Dermis microvascular lymphatic vessel endothelial cell (primary cell): ENCODE measurements around the gene SNX13. TPM values are rescaled to one million over a fixed set of nuclear protein-coding genes. Genes with fewer than 3 reads are reported as not detected.
"Not testable (repeated sequence)": the region's sequence is repeated elsewhere in the genome, so short reads cannot be mapped to it uniquely, and the experiment has no call there.

Experiments
- DNase-seq, 2 donors: peaks; one replicate each; pipeline versions ENCODE4 v3.0.0 to v3.0.0-alpha.2; 2010; ENCODE audit warnings: low read depth in 2 of 2
- total RNA-seq: library from RNA; depleted of rRNA; stranded (reverse); fragments of >200 nt; gene quantifications from 2 replicates; pipeline ENCODE4 v1.2.1, GENCODE V29; 2014

SNX13 gene
- total RNA-seq, 1 donor from 2014 or later, result 18.5 TPM

- no peak for DNase-seq
These were observed 90.8 kb downstream of the SNX13 start for GRCh38 chr7:17849504-17849903.

GRCh38 chr7:17848516-17848915 is 91.8 kb downstream of the SNX13 start:
- no peak for DNase-seq

DNA sequence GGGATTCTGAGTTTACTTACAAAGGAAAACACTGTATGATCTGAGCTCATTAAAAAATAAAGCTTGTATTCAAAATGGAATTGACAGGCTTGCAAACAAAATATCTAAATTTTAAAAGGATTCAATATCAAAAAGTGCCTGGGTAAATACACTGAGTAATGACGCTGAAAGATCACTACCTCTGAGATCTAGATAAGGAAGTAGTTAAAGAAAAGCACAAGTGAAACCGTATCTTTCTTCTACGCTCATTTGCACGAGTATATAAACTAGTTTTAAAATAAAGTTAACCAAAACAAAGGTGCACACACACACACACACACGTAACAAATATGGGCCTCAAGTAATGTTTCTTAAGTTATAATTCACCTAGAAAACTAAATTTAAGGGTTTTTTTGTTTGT is 93.4 kb downstream of the SNX13 start:
- DNase-seq, result no peak

GRCh38 chr7:17845197-17845547 is 95.1 kb downstream of the SNX13 start:
- DNase-seq, result no peak

GRCh38 chr7:17844514-17845196 is 95.6 kb downstream of the SNX13 start:
- no peak for DNase-seq

DNA sequence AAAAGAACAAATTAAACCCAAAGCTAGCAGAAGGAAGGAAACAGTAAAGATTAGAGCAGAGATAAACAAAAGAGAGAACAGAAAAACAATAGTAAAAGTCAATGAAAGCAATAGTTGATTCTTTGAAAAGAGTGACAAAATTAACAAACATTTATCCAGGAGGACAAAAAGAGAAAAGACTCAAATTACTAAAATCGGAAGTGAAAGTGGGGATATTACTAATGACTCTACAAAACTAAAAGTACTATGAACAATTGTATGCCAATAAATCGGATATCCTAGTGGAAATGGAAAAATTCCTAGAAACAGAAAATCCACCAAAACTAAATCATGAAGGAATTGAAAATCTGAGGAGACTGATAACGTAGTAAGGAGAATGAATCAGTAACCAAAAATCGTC is 96.3 kb downstream of the SNX13 start:
- no peak for DNase-seq

GRCh38 chr7:17843041-17843440 is 97.3 kb downstream of the SNX13 start:
- no peak for DNase-seq

DNA sequence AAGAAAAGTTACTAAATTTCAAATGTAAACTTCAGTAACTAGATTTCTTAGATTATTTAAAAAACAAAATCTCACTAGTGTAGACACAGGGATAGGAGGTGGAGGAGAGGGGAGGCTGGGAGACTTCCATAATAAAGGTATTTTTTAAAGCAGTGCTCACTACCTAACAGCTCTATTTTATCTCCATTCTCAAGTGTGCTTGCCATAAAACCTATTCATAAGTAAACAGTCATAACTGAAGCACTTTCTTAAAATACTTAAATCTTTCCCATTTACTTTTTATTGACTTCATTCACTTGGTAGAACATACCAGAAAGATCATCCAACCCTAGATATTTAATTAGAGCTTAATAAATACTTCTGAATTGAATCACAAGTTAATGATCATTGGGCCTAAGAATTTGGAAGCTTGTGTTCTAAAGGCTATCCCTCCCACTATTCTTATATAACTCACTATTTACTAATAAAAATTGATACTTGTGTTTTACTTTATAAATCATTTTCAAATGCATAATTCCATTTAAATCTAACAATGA is 107.4 kb downstream of the SNX13 start:
- no peak for DNase-seq

DNA sequence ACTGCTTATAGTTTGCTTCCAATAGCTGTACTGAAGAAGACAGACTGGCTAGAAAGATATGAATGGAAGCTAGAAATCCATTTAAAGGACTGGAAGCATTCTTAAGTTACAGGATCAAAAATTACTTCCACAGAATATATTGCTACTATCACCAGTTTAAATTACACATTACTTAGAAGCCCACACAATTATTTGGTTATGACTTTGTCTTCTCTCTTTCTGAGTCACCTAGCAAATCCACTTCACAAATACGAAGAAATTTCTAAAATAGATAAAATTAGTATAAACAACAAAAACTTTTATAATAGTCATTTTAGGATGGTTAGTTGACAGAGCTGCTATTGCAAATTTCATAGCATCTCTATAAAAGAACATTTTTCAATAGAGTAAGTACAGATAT is 108.1 kb downstream of the SNX13 start:
- no peak for DNase-seq

DNA sequence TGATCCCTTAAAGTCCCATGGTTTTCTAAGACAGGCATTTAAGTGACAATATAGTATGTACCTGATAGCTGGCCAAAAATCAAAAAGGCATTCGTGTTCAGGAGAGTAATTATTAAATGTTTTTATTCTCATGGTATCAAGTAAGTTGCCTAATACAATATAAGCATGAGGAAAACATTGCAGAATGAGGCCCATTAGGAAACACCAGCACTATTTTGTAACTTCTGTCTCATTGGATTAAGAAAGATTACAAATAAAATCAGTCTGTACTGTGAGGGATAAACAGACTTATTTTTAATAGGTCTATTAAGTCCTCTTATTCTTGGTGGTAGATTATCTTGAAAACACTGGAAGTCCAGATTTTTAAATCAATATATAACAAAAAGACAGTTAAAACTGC is 110.1 kb downstream of the SNX13 start:
- no peak for DNase-seq

- no peak for DNase-seq
These were observed 111.3 kb downstream of the SNX13 start for GRCh38 chr7:17829001-17829400.

DNA sequence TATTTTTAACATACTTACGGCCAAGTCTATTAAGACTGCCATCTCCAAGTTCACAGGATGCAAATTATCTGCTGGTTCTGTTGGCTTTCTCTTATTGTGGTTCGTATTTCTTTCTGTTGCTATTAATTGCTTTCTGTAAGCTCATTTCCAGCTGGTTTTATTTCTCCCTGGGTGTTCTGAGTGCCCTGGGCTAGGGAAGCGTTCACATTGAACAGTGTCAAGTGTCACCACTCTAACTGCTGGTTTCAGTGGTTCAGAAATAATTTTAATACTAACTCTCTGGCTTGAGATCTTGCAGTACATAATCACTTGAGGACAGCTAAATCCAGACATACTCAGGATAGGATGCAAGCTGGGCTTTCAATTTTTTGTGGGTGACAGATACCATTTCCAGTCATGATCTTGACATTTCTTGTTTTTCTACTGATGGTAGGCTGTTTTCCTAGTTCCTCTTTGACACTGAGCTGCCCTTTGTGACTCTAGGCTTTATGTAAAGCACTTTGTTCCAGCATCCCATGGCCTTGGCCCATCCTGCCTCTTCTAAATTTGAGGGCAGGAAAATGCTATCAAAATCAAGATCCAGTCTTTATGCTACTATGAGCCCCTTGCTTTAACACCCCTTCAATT is 117.6 kb downstream of the SNX13 start:
- no peak for DNase-seq

- DNase-seq, result no peak
These were observed 123.4 kb downstream of the SNX13 start for GRCh38 chr7:17816903-17817302.

DNA sequence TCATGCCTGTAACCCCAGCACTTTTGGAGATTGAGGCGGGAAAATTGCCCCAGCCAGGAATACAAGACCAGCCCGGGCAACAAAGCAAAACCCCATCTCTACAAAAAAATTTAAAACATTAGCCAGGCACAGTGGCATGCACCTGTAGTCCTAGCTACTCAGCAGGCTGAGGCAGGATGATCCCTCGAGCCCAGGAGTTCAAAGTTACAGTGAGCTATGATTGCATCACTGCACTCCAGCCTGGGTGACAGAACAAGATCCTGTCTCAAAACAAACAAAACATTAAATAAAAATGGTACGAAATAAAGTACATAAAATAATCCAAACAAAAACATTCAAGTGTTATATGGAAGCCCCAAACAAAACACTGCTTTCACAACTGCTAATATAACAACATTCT is 125.0 kb downstream of the SNX13 start:
- no peak for DNase-seq

DNA sequence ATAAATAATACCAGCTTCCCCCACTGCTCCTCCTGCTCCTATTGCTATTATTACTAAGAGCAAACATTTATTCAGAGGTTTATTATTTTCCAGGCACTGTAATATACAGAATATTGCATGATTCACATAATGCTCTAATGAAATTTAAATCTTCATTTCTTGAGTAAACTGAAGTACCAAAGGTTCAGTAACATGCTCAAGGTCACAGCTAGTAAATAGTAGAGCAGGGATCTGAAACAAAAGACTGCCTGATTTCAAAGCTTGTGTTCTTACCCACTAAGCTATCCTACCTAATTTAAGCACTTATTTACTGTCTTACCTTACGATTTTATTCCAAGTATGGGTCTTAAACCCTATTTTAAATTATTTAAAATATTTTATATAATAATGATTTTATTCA is 126.2 kb downstream of the SNX13 start:
- DNase-seq, result no peak

DNA sequence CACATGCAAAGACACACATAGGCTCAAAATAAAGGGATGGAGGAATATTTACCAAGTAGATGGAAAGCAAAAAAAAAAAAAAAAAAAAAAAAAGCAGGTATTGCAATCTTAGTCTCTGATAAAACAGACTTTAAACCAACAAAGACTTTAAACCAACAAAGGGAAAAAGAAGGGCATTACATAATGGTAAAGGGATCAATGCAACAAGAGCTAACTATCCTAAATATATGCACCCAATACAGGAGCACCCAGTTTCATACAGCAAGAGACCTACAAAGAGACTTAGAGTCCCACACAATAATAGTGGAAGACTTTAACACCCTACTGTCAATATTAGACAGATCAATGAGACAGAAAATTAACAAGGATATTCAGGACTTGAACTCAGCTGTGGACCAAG is 131.1 kb downstream of the SNX13 start:
- not testable (repeated sequence) for DNase-seq

DNA sequence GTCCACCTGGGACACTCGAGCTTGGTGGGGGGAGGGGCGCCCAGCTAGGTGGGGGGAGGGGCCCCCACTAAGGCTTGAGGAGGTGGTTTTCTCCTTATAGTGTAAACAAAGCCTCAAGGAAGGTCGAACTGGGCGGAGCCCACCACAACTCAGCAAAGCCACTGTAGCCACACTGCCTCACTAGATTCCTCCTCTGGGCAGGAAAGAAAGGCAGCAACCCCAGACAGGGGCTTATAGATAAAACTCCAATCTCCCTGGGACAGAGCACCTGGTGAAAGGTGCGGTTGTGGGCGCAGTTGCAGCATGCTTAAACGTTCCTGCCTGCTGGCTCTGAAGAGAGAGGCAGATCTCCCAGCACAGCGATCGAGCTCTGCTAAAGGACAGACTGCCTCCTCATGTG is 133.1 kb downstream of the SNX13 start:
- no peak for DNase-seq

GRCh38 chr7:17806631-17807030 is 133.7 kb downstream of the SNX13 start:
- DNase-seq, result no peak

DNA sequence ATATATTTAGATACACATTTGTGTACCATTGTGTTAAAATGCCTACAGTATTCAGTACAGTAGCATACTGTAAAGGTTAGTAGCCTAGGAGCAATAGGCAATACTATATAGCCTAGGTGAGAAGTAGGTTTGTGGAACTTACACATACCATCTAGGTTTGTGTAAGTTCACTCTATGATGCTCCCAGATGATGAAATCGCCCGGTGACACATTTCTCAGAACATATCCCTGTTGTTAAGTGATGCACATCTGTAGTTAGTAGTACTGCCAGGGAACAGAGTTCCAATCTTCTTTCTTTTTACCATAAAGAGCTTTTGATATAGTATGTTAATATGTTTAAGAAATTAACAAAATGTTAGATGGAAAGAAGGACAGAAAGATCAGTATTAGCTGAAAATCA is 138.2 kb downstream of the SNX13 start:
- DNase-seq, result no peak

GRCh38 chr7:17792075-17792936 is 148.0 kb downstream of the SNX13 start:
- no peak for DNase-seq

DNA sequence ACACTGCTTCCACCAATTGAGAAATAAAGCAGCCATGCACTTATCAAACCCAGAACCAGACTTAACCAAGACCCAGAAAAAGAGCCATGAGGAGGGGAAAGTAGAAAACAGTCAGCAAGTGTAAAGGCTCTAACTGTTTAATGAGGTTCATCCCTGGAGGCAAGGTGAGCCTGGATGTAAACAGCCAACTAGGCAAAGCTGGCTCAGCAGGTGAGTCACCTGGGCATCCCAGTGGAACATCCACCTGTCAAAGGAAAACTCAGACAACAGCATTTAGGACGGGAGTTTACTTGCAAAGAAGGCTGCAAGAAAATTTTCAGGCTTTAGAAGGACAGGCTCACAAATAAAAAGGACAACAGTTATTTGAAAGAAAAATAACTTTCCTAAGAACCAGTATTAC is 153.0 kb downstream of the SNX13 start:
- no peak for DNase-seq

- no peak for DNase-seq
These were observed 153.9 kb downstream of the SNX13 start for GRCh38 chr7:17786314-17786852.
